ENCODE results near the gene SYNJ1.
"Not testable (repeated sequence)": the region's sequence is repeated elsewhere in the genome, so short reads cannot be mapped to it uniquely, and the experiment has no call there.

SYNJ1 gene

GRCh38 chr21:32693581-32693980, 34.2 kb downstream of the SYNJ1 start:
- no peak for DNase-seq

- no peak for DNase-seq
Observed at GRCh38 chr21:32690085-32690484, 37.7 kb downstream of the SYNJ1 start.

GRCh38 chr21:32687643-32688345, 40.0 kb downstream of the SYNJ1 start:
- DNase-seq = no peak

- no peak for DNase-seq
Observed at GRCh38 chr21:32682696-32683474, 44.9 kb downstream of the SYNJ1 start.

GRCh38 chr21:32674731-32675130, 53.1 kb downstream of the SYNJ1 start:
- DNase-seq = no peak

- DNase-seq = no peak
Observed at GRCh38 chr21:32674038-32674437, 53.8 kb downstream of the SYNJ1 start.

GRCh38 chr21:32666258-32666657, 61.6 kb downstream of the SYNJ1 start:
- no peak for DNase-seq

GRCh38 chr21:32664095-32664494, 63.7 kb downstream of the SYNJ1 start:
- not testable (repeated sequence) for DNase-seq

GRCh38 chr21:32661981-32662380, 65.8 kb downstream of the SYNJ1 start:
- DNase-seq = not testable (repeated sequence)

GRCh38 chr21:32661026-32661782, 66.6 kb downstream of the SYNJ1 start:
- not testable (repeated sequence) for DNase-seq

GRCh38 chr21:32658524-32658923, 69.3 kb downstream of the SYNJ1 start:
- no peak for DNase-seq

- DNase-seq = no peak
Observed at GRCh38 chr21:32653326-32653901, 74.4 kb downstream of the SYNJ1 start.

GRCh38 chr21:32648165-32648564, 79.6 kb downstream of the SYNJ1 start:
- no peak for DNase-seq

GRCh38 chr21:32645261-32646182, 82.3 kb downstream of the SYNJ1 start:
- DNase-seq = no peak

- DNase-seq = no peak
Observed at GRCh38 chr21:32641710-32642698, 85.8 kb downstream of the SYNJ1 start.

- DNase-seq = no peak
Observed at GRCh38 chr21:32626621-32627196, 101.1 kb downstream of the SYNJ1 start.

GRCh38 chr21:32618218-32618617, 109.6 kb downstream of the SYNJ1 start:
- not testable (repeated sequence) for DNase-seq

GRCh38 chr21:32613436-32614043, 114.3 kb downstream of the SYNJ1 start:
- no peak for DNase-seq

- DNase-seq = no peak
Observed at GRCh38 chr21:32612999-32613337, 114.8 kb downstream of the SYNJ1 start.
